Measurements from ENCODE around the gene NIPA2.

NIPA2 gene

DNA sequence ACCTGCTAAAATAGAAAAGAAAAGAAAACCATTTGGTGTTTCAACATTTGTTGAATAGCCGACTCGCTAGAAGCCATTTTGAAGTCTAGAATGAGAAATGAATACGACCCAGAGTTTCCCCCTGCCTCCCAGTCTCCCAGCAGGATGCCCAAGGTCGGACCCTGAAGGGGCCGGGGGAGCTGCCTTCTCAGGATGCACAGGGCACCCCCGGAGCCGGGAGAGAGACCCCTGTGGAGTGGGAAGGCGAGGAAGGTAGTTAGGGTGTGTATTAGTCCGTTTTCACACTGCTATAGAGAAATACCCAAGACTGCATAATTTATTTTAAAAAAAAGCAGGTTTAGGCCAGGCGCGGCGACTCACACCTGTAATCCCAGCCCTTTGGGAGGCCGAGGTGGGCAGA lies 44.7 kb downstream of the NIPA2 start:
- H3K4me1 ChIP-seq: no peaks in the 10 kb centered on the region
- H3K4me2 ChIP-seq: no peak overlapping the region
- H3K4me3 ChIP-seq: no peak overlapping the region
- H3K27ac ChIP-seq: no peak overlapping the region
- H4K20me1 ChIP-seq: peaks cover 12% of the 10 kb centered on the region
- H3K9me3 ChIP-seq: peaks cover 2% of the 10 kb centered on the region; the same call in 1 of the 2 replicates
- H3K9ac ChIP-seq: no peak overlapping the region
- peaks cover 94% of the 10 kb centered on the region for H3K36me3 ChIP-seq
- H3K27me3 ChIP-seq: no peaks in the 10 kb centered on the region
- no peak for TF ChIP-seq Cebpa-rat (IDR thresholded peaks at IDR 0.05)

DNA sequence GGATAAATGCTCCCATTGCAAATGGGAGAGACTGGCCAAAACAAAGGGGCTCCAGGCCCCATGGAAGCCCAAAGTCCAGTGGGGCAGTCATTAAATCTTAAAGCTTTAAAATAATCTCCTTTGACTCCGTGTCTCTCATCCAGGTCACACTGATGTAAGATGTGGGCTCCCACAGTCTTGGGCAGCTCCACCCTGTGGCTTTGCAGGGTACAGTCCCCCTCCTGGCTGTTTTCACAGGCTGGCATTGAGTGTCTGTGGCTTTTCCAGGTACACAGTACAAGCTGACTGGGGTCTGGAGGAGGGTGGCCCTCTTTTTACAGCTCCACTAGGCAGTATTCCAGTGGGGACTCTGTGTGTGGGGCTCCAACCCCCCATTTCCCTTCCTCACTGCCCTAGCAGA lies 45.9 kb downstream of the NIPA2 start:
- no peak overlapping the region for H3K4me2 ChIP-seq
- no peak for TF ChIP-seq Cebpa-rat (IDR thresholded peaks at IDR 0.05)

DNA sequence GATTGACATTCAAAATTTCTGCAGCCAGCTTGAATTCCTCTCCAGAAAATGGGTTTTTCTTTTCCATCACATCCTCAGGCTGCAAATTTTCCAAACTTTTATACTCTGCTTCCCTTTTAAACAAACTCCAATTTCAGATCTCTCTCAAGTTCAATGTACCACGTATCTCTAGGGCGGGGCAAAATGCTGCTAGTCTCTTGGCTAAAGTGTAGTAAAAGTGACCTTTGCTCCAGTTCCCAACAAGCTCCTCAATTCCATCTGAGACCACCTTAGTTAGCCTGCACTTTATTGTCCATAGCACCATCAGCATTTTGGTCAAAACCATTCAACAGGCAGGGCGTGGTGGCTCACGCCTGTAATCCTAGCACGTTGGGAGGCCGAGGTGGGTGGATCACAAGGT lies 46.7 kb downstream of the NIPA2 start:
- TF ChIP-seq Cebpa-rat (IDR thresholded peaks at IDR 0.05): no peak
- Histone ChIP-seq H4K20me1 (peaks cover 11% of the 10 kb centered on the region), H3K27ac (no peak overlapping the region)

More for the DNA sequence above, 45.9 kb downstream of the NIPA2 start:
- Histone ChIP-seq H3K4me3 (no peak overlapping the region), H3K27me3 (no peaks in the 10 kb centered on the region), H4K20me1 (peaks cover 11% of the 10 kb centered on the region), H3K9me3 (no peaks in the 10 kb centered on the region), H3K4me1 (no peaks in the 10 kb centered on the region), H3K36me3 (peaks cover 94% of the 10 kb centered on the region), H3K27ac (no peak overlapping the region), H3K9ac (no peak overlapping the region)

DNA sequence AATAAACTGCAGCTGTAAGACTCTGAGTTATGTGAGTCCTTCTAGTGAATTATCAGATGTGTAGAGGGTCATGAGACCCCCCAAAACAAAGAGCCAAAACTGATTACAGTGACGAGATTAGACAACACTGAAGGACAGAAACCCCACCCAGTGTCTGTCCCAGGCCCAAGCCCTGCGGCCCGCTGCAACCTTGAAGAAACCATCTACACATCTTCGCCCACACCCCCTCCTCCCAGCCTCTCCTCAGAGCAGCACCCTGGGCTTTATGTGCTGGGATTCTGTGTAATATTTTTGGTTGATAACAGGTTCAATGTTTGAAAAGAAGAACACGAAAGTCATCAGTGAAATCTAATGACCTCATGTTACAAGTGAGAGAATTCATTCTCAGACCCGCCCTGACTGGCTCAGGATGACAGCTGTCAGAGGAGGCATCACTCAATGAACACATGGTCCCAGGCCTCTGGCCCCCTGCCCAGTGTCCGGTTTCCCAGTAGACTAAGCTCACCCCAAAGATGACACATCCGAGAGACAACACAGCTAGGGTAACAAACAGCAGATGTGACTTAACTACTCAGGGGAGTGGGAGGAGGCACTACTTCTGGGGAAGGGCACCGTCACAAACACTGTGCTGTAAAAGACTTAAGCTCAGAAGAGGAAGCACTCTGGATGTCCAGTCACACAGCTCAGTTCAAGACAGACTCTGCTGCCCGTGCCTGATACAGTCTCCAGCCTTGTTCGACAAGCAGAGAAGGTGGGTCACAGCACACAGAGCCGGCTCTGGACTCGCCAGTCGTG lies 48.9 kb downstream of the NIPA2 start:
- H3K4me3 ChIP-seq: no peak overlapping the region
- no peak overlapping the region for H3K4me2 ChIP-seq
- no peaks in the 10 kb centered on the region for H3K4me1 ChIP-seq
- H4K20me1 ChIP-seq: peaks cover 6% of the 10 kb centered on the region; the same call in 1 of the 2 replicates
- H3K27ac ChIP-seq: no peak overlapping the region
- peaks cover 97% of the 10 kb centered on the region for H3K36me3 ChIP-seq
- H3K9ac ChIP-seq: no peak overlapping the region
- H3K9me3 ChIP-seq: no peaks in the 10 kb centered on the region
- H3K27me3 ChIP-seq: no peaks in the 10 kb centered on the region
- TF ChIP-seq Cebpa-rat (IDR thresholded peaks at IDR 0.05): no peak

More for the DNA sequence above, 46.7 kb downstream of the NIPA2 start:
- Histone ChIP-seq H3K9ac (no peak overlapping the region), H3K27me3 (no peaks in the 10 kb centered on the region), H3K4me1 (no peaks in the 10 kb centered on the region), H3K9me3 (no peaks in the 10 kb centered on the region), H3K36me3 (peaks cover 97% of the 10 kb centered on the region), H3K4me2 (no peak overlapping the region), H3K4me3 (no peak overlapping the region)

DNA sequence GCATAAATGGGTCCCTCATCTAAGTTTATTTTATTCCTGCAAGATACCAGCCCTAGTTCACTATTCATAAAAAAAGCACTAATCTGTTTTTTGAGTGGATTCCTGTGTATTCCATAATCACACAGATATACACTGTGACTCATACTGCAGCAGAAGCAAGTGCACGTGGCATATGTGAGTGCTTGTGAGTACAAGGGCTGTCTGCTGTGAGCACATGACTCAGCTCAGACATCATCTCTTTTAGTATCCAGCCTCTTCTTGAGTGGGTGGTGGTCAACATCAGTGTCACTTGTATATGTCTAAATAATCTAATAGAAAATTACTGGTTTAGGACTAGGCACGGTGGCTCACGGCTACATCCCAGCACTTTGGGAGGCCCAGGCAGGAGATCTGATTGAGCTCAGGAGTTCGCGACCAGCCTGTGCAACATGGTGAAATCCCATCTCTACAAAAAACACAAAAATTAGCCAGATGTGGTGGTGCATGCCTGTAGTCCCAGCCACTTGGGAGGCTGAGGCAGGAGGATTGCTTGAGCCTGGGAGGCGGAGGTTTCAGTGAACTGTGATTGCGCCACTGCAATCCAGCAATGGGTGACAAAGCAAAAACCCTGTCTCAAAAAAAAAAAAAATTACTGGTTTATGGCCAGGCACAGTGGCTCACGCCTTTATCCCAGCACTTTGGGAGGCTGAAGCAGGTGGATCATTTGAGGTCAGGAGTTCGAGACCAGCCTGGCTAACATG lies 49.8 kb downstream of the NIPA2 start:
- H3K27ac ChIP-seq: no peak overlapping the region
- no peak for TF ChIP-seq Cebpa-rat (IDR thresholded peaks at IDR 0.05)
- H3K4me1 ChIP-seq: no peaks in the 10 kb centered on the region
- no peaks in the 10 kb centered on the region for H3K27me3 ChIP-seq
- H3K9me3 ChIP-seq: no peaks in the 10 kb centered on the region
- H4K20me1 ChIP-seq: peaks cover 6% of the 10 kb centered on the region; the same call in 1 of the 2 replicates
- no peak overlapping the region for H3K4me3 ChIP-seq
- H3K9ac ChIP-seq: no peak overlapping the region
- no peak overlapping the region for H3K4me2 ChIP-seq
- peaks cover 97% of the 10 kb centered on the region for H3K36me3 ChIP-seq

DNA sequence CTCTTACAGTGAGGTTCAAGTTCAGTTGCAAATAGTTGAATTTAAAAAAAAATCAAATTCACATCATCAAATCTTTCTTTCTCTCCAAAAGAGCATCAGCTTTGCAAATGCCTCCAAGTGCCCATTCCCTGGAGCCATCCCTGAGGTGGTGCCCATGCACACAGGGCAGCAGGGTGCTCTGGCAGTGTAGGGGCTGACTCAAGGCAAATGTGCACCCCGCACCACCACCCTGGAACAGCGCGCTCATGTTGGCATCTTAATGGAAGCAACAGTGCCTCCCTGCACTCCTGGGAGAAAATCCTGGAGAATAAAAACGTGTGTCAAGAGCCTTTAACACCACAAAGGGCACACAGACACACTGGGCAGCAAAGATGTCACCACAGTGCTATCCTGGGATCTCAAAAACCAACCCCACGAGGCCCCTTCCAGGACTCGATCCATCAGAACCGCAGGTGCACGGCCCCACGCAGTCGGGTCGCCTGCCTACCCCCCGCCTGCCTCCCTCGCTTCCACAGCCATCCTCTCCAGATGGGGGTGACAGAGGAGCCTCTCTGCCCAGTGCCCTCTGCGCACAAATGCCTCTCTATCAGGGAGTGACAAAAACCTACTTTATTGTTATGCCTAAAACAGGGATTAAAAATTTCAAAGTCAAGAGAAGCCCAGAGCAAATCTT lies 50.8 kb downstream of the NIPA2 start:
- no peak overlapping the region for H3K4me3 ChIP-seq
- H3K9ac ChIP-seq: no peak overlapping the region
- H3K27ac ChIP-seq: no peak overlapping the region
- no peaks in the 10 kb centered on the region for H3K27me3 ChIP-seq
- H3K36me3 ChIP-seq: peaks cover 97% of the 10 kb centered on the region
- no peaks in the 10 kb centered on the region for H3K9me3 ChIP-seq
- no peak overlapping the region for H3K4me2 ChIP-seq
- no peaks in the 10 kb centered on the region for H3K4me1 ChIP-seq
- peaks cover 6% of the 10 kb centered on the region; the same call in 1 of the 2 replicates for H4K20me1 ChIP-seq
- no peak for TF ChIP-seq Cebpa-rat (IDR thresholded peaks at IDR 0.05)

DNA sequence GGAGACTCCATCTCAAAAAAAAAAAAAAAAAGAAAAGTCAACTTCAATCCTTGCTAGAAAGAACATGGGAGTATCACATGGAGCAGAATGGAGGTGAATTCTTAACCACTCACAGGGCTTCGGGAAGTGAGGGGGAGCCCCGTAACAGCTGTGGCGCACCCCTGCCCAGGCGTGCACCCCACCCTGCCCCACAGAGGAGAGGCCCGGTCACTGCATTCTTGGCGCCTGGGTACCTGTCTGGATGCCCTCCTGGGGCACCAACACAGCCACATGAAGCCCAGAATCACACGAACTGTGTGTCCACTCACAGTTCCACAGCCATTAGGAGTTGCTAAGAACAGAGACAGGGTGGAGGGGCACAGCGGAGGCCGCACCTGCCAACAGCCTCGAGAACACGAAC lies 51.8 kb downstream of the NIPA2 start:
- Histone ChIP-seq H3K9me3 (no peaks in the 10 kb centered on the region), H3K4me1 (0 out of 2 replicates have a peak, but pooled peaks cover under 1% of the 10 kb centered on the region), H3K27me3 (no peaks in the 10 kb centered on the region), H3K4me2 (no peak overlapping the region), H4K20me1 (peaks cover 6% of the 10 kb centered on the region; the same call in 1 of the 2 replicates), H3K27ac (no peak overlapping the region), H3K36me3 (peaks cover 93% of the 10 kb centered on the region), H3K9ac (no peak overlapping the region), H3K4me3 (no peak overlapping the region)
- no peak for TF ChIP-seq Cebpa-rat (IDR thresholded peaks at IDR 0.05)

DNA sequence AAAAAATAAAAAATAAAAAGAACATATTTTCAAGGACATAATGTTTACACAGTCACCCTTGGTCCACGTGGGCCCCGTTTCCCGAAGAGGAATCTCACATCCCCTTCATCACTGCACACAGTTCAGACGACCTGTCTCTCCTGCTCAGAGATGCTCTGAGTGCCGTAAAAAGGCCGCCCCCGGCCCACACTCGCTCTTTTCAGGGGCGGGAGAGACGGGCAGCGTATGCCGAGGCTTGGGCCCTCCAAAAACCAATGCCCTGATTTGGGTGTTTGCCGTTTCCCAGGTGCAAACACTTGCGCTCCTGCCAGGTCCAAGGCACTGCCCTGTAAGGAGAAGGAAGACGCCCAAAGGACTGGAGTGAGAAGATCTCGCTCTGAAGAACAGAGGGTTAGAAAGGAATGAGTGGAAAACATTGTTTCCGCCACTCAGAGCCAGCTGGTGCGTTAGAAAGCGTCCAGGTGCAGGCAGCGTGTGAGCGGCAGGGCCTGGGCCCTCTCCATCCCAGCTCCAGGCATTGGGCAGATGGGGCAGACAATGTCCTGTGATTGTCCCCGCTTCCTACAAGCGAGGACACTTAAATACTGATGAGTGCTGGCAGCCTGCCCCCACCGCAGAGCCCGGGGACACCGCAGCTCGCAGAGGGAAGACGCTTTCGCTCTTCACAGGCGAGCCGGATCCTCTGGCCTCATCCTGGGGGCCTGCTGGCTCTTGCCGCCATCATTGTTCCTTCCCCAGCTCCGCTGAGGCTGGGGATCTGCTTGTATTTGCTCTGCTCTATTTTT lies 53.2 kb downstream of the NIPA2 start:
- no peaks in the 10 kb centered on the region for H3K9me3 ChIP-seq
- H3K36me3 ChIP-seq: peaks cover 94% of the 10 kb centered on the region
- H3K27ac ChIP-seq: no peak overlapping the region; the same call in 1 of the 2 replicates
- H3K4me1 ChIP-seq: 0 out of 2 replicates have a peak, but pooled peaks cover 3% of the 10 kb centered on the region
- H3K9ac ChIP-seq: no peak overlapping the region
- no peaks in the 10 kb centered on the region for H3K27me3 ChIP-seq
- H3K4me2 ChIP-seq: no peak overlapping the region
- no peak overlapping the region for H3K4me3 ChIP-seq
- TF ChIP-seq Cebpa-rat (IDR thresholded peaks at IDR 0.05): no peak
- H4K20me1 ChIP-seq: peaks cover 6% of the 10 kb centered on the region; the same call in 1 of the 2 replicates

DNA sequence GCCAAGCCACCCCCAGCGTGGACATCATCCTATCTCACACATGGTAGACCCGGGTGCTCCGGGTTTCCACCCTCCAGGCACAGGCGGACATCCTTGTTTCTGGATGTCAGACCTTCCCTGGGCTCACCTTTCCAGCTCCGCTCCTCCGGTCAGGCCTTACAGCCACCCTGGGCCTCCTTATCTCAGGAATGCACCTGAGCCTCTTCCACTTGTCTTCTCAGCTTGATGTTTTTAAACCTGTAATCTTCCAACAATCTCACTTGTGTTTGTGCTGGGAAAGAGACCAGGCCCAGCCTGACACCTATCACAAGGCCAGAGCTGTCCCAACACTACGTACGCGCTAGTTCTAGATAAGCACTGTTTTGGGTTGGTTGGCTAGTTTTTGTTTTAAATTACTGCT lies 53.9 kb downstream of the NIPA2 start:
- Histone ChIP-seq H3K36me3 (peaks cover 94% of the 10 kb centered on the region), H3K9ac (no peak overlapping the region), H3K27me3 (no peaks in the 10 kb centered on the region), H3K9me3 (no peaks in the 10 kb centered on the region), H3K4me2 (no peak overlapping the region), H3K4me1 (0 out of 2 replicates have a peak, but pooled peaks cover 3% of the 10 kb centered on the region), H3K4me3 (no peak overlapping the region), H3K27ac (no peak overlapping the region), H4K20me1 (peaks cover 6% of the 10 kb centered on the region; the same call in 1 of the 2 replicates)
- no peak for TF ChIP-seq Cebpa-rat (IDR thresholded peaks at IDR 0.05)
